Activated T-helper 17 cell treated with anti-CD3 and anti-CD28 coated beads, Interleukin-2, amount 50 U/mL, for 72 hours (primary cell): Measurements from ENCODE around the gene CLEC16A. TPM values are rescaled to one million over a fixed set of nuclear protein-coding genes. Genes with fewer than 3 reads are reported as not detected.
"Not testable (repeated sequence)": the region's sequence is repeated elsewhere in the genome, so short reads cannot be mapped to it uniquely, and the experiment has no call there.

Experiments used
- ATAC-seq: fragments of 150-1000 bp; cut with Tn5 transposase; replicated peaks from 2 replicates; pipeline ENCODE4 v1.10.0; 2021; ENCODE audit warnings: mild to moderate bottlenecking, moderate library complexity
- H3K27ac Mint-ChIP-seq: one replicate; pipeline ENCODE4 v1.8.0; 2022; ENCODE audit warnings: mixed read lengths
- H3K27me3 Mint-ChIP-seq: one replicate; pipeline ENCODE4 v1.8.0; 2022; ENCODE audit warnings: mixed read lengths
- H3K36me3 Mint-ChIP-seq: one replicate; pipeline ENCODE4 v1.8.0; 2022; ENCODE audit warnings: low read depth, mild to moderate bottlenecking, mixed read lengths
- H3K4me1 Mint-ChIP-seq: one replicate; pipeline ENCODE4 v1.8.0; 2022; ENCODE audit warnings: mixed read lengths
- H3K4me3 Mint-ChIP-seq: one replicate; pipeline ENCODE4 v1.8.0; 2022; ENCODE audit warnings: mild to moderate bottlenecking, mixed read lengths
- H3K9me3 Mint-ChIP-seq: one replicate; pipeline ENCODE4 v1.8.0; 2022; ENCODE audit warnings: mixed read lengths
- total RNA-seq, 2 donors: library from RNA; stranded (reverse); gene quantifications; one replicate each; pipeline ENCODE4 v1.2.3, GENCODE V29; 2022

The CLEC16A gene
- total RNA-seq, 2 donors from 2014 or later, result 24.3 to 24.8 TPM

DNA sequence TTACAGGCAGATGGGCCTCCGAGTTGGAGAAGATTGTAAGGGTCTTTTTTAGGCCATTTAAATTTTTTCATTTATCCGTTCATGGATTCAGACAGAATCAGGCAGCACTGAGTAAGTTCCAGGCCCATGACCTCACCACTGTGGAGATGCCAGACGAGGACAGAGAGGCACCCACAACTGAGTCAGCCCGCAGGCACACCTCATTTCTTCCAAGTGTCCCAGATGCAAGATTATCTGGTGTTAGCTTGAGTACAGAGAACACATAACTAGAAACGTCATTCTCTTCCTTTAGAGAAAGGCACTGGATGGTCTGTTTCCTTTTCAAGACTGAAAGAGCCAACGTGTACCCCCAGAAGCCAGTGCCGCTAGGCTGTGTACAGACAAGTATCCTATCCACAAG is 16.9 kb downstream of the CLEC16A start:
- peak overlapping the region; percentile 19 for H3K4me3 Mint-ChIP-seq
- H3K27ac Mint-ChIP-seq, result peak overlapping the region; percentile 99
- peaks cover 5% of the 10 kb centered on the region for H3K9me3 Mint-ChIP-seq
- peaks cover 49% of the 10 kb centered on the region for H3K4me1 Mint-ChIP-seq
- H3K27me3 Mint-ChIP-seq, result no peaks in the 10 kb centered on the region
- ATAC-seq, result peak; percentile 8
- peaks cover 88% of the 10 kb centered on the region for H3K36me3 Mint-ChIP-seq

DNA sequence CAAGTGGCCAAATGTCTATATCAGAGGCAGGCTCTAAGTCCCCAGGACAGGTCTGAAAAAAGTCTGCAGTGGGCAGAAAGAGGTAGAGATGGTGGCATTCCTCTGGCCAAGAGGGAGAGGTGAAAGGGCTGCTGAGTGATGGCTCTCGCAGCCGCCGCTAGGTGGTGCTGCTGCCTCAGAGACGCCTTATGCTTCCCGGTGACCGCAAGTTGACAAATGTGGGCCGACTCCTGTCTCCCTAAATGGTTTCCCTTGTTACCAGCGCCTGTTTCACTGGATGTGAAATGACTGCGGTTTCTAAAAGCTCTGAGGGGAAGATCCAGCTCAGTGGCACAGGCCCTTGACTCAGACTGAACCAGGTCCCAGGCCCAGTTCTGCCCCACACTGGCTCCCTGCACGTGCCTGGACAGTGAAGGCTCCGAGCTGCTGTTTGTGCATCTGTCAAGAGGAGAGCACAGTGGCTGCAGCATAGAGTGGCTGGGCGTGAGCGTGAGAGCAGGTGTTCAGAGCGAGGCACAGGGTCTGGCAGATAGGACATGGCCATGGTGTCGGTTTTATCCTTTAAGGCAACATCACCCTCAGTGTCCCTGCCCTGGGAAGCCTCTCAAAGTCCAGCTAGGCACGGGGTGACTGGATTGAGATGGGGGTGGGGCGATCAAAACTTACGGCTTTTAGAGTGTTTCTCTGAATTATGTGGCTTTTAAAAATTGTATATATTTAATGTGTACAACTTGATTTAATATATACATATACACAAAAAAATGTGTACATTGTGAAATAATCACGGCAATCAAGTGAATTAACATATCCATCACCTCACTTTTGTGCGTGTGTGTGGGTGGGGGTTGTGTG is 19.9 kb downstream of the CLEC16A start:
- H3K36me3 Mint-ChIP-seq, result peaks cover 88% of the 10 kb centered on the region
- peak overlapping the region; percentile 99 for H3K27ac Mint-ChIP-seq
- H3K4me1 Mint-ChIP-seq, result peaks cover 48% of the 10 kb centered on the region
- peak overlapping the region; percentile 81 for H3K4me3 Mint-ChIP-seq
- no peaks in the 10 kb centered on the region for H3K27me3 Mint-ChIP-seq
- ATAC-seq, result peak; percentile 46
- peaks cover 5% of the 10 kb centered on the region for H3K9me3 Mint-ChIP-seq

DNA sequence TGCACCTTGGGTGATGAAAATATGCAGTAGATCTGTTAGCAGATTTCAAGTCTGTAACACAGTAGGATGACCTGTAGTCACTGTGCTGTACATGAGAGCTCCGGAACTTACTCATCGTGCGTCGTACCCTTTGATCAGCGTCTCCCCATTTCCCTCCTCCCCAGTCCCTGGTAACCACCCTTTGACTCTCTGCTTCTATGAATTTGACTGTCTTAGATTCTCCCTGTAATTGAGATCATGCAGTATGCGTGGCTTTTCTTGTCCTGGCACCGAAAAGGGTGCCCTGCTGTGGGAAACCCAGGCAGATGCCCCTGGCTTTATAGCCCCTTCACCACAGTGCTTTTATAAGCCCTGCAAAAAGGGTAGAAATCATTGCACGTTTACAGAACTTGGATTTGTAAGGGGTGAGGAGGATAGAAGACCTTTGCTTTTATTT is 20.5 kb downstream of the CLEC16A start:
- H3K9me3 Mint-ChIP-seq, result peaks cover 5% of the 10 kb centered on the region

DNA sequence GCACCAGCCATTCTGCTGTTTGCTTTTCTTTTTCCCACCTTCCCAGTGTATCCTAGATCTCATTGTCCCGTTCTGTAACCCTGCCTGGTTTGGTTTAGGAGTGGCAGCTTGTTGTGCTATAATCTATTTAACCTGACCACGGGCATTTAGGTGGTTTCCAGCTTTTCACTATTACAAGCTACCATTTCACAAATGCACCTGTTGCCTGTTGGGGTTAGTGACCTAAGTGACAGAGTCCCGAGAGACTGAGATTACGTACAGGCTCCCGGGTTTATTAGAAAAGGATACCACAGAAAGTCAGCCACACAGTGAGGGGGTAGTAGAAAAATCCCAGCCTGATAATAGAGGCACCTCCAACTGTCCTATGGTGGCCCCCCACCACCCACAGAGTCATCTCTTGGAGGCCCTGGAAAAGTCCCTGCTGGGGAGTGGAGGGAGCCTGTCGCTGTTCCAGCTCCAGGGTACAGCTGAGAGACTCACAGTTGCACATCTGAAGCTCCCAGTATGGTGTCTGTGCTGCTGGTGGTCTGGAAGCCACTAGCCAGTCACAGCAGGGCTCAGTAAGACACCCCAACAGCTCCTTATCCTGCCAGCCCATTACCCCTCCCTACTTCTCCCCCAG is 21.2 kb downstream of the CLEC16A start:
- Mint-ChIP-seq H3K4me1 (peaks cover 44% of the 10 kb centered on the region), H3K27ac (peak overlapping the region; percentile 99), H3K27me3 (no peaks in the 10 kb centered on the region), H3K4me3 (peak overlapping the region; percentile 81), H3K9me3 (peaks cover 5% of the 10 kb centered on the region), H3K36me3 (peaks cover 87% of the 10 kb centered on the region)
- ATAC-seq, result peak; percentile 66

More for the DNA sequence above, 20.5 kb downstream of the CLEC16A start:
- peak overlapping the region; percentile 81 for H3K4me3 Mint-ChIP-seq
- peaks cover 87% of the 10 kb centered on the region for H3K36me3 Mint-ChIP-seq
- no peaks in the 10 kb centered on the region for H3K27me3 Mint-ChIP-seq
- ATAC-seq, result peak; percentile 79
- H3K27ac Mint-ChIP-seq, result peak overlapping the region; percentile 99
- peaks cover 48% of the 10 kb centered on the region for H3K4me1 Mint-ChIP-seq

DNA sequence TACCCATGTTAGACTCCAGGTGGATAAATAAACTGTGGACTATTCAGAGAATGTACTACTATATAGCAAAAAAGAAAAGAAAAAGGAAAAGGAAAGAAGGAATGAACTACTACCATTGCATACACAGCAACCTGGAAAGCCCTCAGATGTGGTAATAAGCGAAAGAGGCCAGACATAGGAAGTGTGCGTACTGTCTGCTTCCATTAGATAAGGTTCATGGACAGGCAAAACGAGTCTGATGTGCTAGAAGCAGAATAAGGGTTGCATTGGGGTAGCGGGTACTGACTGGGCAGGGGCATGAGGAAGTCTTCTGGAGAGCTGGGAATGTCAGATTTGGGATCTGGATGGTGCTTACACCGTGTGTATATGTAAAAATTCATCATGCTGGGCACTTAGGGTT is 21.8 kb downstream of the CLEC16A start:
- Mint-ChIP-seq H3K9me3 (peaks cover 5% of the 10 kb centered on the region), H3K4me3 (peak overlapping the region; percentile 81), H3K4me1 (peaks cover 39% of the 10 kb centered on the region), H3K36me3 (peaks cover 87% of the 10 kb centered on the region), H3K27me3 (no peaks in the 10 kb centered on the region), H3K27ac (peak overlapping the region; percentile 99)
- no peak for ATAC-seq

DNA sequence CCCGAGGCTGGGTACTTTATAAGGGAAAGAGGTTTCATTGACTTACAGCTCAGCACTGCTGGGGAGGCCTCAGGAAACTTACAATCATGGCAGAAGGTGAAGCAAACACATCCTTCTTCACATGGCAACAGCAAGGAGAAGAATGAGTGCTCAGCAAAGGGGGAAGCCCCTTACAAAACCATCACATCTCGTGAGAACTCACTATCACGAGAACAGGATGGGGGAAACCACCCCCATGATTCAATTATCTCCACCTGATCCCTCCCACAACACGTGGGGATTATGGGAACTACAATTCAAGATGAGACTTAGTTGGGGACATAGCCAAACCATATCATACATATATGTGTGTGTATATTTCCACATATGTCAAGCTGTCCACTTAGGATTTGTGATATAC is 22.2 kb downstream of the CLEC16A start:
- peak overlapping the region; percentile 99 for H3K27ac Mint-ChIP-seq
- peak; percentile 10 for ATAC-seq
- H3K9me3 Mint-ChIP-seq, H3K27me3 Mint-ChIP-seq: not testable (repeated sequence)
- H3K36me3 Mint-ChIP-seq, result peaks cover 87% of the 10 kb centered on the region
- peaks cover 36% of the 10 kb centered on the region for H3K4me1 Mint-ChIP-seq
- peak overlapping the region; percentile 81 for H3K4me3 Mint-ChIP-seq

DNA sequence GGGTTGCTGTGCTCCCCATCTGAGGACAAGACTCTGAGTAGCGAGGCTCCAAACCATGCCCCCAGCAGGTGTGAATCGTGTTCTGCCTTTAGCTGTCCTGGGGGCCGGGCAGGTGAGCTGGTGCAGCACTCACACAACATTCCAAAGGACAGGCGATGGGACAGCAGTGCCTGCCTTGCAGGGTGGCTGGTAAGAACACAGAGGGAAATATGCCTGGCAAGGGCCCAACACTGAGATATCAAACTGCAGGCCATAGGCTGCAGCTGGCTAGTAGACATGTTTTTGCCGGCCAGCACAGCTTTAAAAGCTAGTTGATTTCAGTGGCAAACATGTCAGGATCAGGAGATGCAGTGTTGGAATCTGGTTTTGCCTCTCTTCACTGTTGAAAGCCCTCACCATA is 23.6 kb downstream of the CLEC16A start:
- no peak overlapping the region for H3K27ac Mint-ChIP-seq
- no peak for ATAC-seq
- peaks cover 42% of the 10 kb centered on the region for H3K4me1 Mint-ChIP-seq
- H3K4me3 Mint-ChIP-seq, result no peak overlapping the region
- H3K27me3 Mint-ChIP-seq, result no peaks in the 10 kb centered on the region
- H3K36me3 Mint-ChIP-seq, result peaks cover 87% of the 10 kb centered on the region
- peaks cover 5% of the 10 kb centered on the region for H3K9me3 Mint-ChIP-seq

DNA sequence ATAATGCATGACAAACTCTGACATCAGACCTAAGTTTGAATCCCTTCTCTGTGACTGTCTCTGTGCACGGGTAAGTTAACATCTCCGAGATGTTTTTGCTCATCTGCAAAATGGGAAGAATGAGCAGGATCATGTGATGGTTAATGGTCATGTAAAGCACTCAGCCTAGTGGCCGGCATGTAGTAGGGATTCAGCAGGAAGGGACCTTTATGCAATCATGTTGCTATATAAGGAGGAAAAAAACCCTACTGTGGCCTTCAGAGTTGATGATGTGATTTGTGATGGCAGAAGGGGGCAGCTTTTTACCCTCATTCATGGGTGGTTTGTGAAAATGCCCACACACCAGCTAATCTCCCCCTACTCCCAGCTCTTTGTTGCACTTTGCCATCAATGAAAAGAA is 24.1 kb downstream of the CLEC16A start:
- no peak overlapping the region for H3K4me3 Mint-ChIP-seq
- peaks cover 46% of the 10 kb centered on the region for H3K4me1 Mint-ChIP-seq
- H3K27me3 Mint-ChIP-seq, result no peaks in the 10 kb centered on the region
- peaks cover 87% of the 10 kb centered on the region for H3K36me3 Mint-ChIP-seq
- H3K9me3 Mint-ChIP-seq, result peaks cover 5% of the 10 kb centered on the region
- no peak for ATAC-seq
- H3K27ac Mint-ChIP-seq, result peak overlapping the region; percentile 49

DNA sequence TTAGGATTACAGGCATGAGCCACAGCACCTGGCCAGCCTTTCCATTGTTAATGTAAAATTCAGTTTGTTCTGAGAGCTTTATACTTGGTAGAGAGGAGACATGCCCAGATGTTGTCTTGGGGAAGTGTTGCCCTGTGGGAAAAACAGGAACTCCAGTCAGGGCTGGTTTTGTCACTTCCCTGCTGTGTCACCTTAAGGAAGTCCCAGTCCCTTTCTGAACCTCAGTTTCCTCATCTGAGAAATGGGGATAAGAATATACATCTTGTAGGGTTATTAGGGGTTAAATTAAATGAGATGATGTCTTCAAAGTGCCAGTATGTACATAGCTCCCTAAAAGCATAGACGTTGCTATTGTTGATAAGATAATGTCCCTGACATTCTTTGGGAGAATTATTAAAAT is 25.3 kb downstream of the CLEC16A start:
- peaks cover 5% of the 10 kb centered on the region for H3K9me3 Mint-ChIP-seq
- H3K27me3 Mint-ChIP-seq, result no peaks in the 10 kb centered on the region
- H3K36me3 Mint-ChIP-seq, result peaks cover 84% of the 10 kb centered on the region
- no peak for ATAC-seq
- peaks cover 43% of the 10 kb centered on the region for H3K4me1 Mint-ChIP-seq
- H3K27ac Mint-ChIP-seq, result no peak overlapping the region
- no peak overlapping the region for H3K4me3 Mint-ChIP-seq

DNA sequence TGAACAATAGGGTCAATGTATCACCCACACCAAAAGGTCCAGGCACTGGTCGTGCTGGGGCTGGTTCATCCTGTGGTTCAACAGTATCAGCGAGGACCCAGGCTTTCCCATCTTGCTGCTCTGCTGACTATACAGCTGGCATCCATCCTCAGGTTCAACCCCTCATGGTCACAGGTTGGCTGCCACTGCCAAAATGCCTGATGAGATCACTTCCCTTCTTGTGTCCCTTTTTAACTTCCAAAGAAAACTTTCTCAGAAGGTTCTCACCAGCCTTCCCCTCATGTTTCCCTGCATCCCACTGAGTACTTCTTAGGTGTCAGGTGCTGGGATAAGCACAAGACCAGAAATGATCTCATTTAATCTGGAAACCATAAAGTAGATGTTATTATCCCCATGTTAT is 25.7 kb downstream of the CLEC16A start:
- H3K36me3 Mint-ChIP-seq, result peaks cover 86% of the 10 kb centered on the region
- peaks cover 5% of the 10 kb centered on the region for H3K9me3 Mint-ChIP-seq
- H3K4me3 Mint-ChIP-seq, result no peak overlapping the region
- ATAC-seq, result no peak
- H3K27me3 Mint-ChIP-seq, result no peaks in the 10 kb centered on the region
- H3K4me1 Mint-ChIP-seq, result peaks cover 41% of the 10 kb centered on the region
- H3K27ac Mint-ChIP-seq, result peak overlapping the region; percentile 63

DNA sequence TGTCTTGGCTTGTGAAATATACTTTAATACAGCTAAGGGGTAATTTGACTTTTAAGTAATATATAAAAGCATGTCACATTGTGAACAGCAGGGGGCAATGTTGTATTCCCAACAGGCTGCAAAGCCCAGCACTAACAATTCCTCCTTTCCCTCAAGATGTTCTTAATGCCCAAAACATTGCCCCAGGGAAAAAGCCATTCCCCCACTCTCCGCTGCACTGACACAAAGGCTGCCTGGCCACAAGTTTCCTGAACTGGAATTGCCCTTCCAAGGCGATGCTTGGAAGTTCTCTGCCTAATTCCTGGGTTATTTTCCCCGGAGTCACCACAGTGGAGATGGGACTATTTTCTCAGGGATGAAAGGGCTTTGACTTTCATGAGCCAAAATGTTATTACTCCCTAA is 27.2 kb downstream of the CLEC16A start:
- H3K9me3 Mint-ChIP-seq, result no peaks in the 10 kb centered on the region
- H3K27me3 Mint-ChIP-seq, result no peaks in the 10 kb centered on the region
- peaks cover 80% of the 10 kb centered on the region for H3K36me3 Mint-ChIP-seq
- no peak overlapping the region for H3K27ac Mint-ChIP-seq
- peaks cover 26% of the 10 kb centered on the region for H3K4me1 Mint-ChIP-seq
- H3K4me3 Mint-ChIP-seq, result peak overlapping the region; percentile 67
- no peak for ATAC-seq

DNA sequence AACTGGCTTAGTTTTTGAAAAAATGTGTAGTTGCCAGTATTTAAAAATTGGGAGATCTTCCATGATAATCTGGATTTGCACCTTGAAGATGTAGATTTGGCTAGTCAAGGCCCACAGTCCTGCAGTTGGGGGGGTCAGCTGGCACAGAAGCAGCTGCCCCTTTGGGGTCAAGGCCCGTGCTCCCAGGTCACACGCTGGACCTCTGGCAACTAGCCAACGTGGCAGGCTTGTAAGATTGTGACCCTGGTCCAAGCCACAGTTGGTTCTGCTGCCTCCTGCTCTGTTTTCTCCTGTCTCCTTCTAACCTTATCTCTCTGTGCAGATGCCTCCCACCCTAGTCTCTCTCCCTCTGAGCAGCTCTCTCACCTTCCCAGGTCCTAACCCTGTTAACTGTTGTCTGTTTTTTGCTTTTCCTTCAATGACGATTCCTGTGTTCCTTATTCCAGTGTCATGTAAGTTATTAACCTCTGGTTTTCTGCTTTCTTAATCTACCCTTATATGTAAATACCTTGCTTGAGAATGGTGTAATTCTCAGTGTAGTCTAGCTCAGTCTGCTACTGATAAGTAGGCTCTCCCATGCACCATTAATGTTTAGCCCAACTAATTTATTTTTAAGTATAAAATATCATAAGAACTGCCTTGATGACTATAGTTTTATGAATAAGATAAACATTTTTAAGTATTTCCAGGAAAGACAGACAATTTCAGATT is 27.9 kb downstream of the CLEC16A start:
- H3K27me3 Mint-ChIP-seq, result no peaks in the 10 kb centered on the region
- H3K27ac Mint-ChIP-seq, result peak overlapping the region; percentile 35
- no peaks in the 10 kb centered on the region for H3K9me3 Mint-ChIP-seq
- H3K4me1 Mint-ChIP-seq, result peaks cover 24% of the 10 kb centered on the region
- H3K4me3 Mint-ChIP-seq, result peak overlapping the region; percentile 67
- H3K36me3 Mint-ChIP-seq, result peaks cover 80% of the 10 kb centered on the region
- ATAC-seq, result peak; percentile 20

DNA sequence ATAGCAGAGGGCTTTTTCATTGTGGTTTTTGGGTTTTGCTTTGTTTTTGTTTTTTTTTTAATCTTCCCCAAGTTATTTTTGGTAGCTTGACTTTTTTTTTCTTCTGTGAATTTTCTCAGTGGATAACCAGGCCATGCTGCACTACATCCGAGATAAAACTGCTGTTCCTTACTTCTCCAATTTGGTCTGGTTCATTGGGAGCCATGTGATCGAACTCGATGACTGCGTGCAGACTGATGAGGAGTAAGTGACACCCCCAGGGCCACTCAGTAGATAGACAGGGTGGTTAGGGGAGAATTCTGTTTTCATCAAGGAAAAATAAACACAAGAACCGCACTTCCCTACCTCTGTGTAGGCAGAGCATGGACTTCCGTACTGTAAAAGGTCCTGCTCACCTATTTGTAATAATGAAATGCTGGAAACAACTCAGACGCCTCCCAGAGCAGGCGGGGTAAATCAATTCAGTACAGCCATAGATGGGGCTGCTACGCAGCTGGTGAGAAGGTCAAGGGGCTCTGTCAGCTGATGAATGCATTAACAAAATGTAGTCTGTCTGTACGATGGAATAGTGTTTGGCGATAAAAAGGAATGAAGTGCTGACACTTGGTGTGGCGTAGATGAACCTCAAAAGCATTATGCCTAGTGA is 28.6 kb downstream of the CLEC16A start:
- peaks cover 87% of the 10 kb centered on the region for H3K36me3 Mint-ChIP-seq
- peak overlapping the region; percentile 35 for H3K27ac Mint-ChIP-seq
- no peaks in the 10 kb centered on the region for H3K27me3 Mint-ChIP-seq
- H3K4me3 Mint-ChIP-seq, result peak overlapping the region; percentile 67
- H3K4me1 Mint-ChIP-seq, result peaks cover 30% of the 10 kb centered on the region
- ATAC-seq, result peak; percentile 80
- H3K9me3 Mint-ChIP-seq, result no peaks in the 10 kb centered on the region

DNA sequence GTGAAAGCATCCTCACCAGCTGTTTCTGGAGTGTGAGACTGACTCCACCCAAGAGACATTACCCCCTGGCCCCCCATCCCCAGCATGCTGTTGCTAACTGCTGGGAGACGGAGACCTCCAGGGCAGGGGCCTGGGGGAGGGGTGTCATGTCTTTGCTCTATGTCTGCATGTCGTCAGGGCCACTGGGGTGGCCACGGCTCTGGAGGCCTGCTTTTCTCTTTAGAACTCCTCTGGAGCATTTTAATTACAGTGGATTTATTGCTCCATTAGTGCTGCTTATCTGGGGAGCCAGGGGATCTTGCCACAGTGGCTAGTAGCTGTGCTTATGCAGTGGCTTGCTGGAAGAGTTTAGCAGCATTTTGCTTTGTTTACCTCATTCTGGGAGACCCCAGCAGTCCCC is 32.3 kb downstream of the CLEC16A start:
- H3K27me3 Mint-ChIP-seq, result no peaks in the 10 kb centered on the region
- H3K4me1 Mint-ChIP-seq, result peaks cover 26% of the 10 kb centered on the region
- no peak overlapping the region for H3K4me3 Mint-ChIP-seq
- peak overlapping the region; percentile 73 for H3K27ac Mint-ChIP-seq
- H3K36me3 Mint-ChIP-seq, result peaks cover 90% of the 10 kb centered on the region
- ATAC-seq, result no peak
- H3K9me3 Mint-ChIP-seq, result no peaks in the 10 kb centered on the region
